ENCODE measurements around the gene GALNT17. TPM values are rescaled to one million over a fixed set of nuclear protein-coding genes. Genes with fewer than 3 reads are reported as not detected.

The GALNT17 gene
- polyA plus RNA-seq, 1 donor (not counting 4 experiments of a cell fraction or from before 2014, with no cell fraction given): not detected

DNA sequence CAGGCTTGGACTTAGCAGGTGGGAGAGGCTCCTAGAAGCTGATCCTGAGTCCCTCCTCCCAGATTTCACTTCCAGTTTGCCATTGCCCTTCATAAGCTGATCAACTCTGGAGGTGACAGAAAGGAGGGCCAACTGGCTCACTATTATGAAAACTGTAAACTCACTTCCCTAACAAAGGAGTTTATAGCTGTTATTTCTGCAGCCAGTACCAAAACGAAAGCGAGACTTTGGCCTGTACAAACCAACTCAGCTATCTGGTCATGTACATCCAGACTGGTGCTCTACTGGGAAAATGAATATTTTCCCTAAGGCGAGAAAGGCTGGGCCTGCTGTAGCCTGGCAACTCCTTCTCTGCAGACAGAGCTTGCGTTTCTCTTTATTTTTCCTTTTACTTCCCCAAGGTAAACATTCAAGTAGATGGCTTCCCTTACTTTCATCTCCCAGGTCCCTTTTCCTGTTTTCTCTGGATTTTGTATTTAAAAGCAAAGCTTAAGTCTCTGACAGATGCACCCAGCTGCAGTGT is 54.7 kb downstream of the GALNT17 start:
- TF ChIP-seq EZH2 (IDR thresholded peaks at IDR 0.05; ENCODE audit: low read length): no peak
- TF ChIP-seq, protein P1, sequence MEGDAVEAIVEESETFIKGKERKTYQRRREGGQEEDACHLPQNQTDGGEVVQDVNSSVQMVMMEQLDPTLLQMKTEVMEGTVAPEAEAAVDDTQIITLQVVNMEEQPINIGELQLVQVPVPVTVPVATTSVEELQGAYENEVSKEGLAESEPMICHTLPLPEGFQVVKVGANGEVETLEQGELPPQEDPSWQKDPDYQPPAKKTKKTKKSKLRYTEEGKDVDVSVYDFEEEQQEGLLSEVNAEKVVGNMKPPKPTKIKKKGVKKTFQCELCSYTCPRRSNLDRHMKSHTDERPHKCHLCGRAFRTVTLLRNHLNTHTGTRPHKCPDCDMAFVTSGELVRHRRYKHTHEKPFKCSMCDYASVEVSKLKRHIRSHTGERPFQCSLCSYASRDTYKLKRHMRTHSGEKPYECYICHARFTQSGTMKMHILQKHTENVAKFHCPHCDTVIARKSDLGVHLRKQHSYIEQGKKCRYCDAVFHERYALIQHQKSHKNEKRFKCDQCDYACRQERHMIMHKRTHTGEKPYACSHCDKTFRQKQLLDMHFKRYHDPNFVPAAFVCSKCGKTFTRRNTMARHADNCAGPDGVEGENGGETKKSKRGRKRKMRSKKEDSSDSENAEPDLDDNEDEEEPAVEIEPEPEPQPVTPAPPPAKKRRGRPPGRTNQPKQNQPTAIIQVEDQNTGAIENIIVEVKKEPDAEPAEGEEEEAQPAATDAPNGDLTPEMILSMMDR (optimal IDR thresholded peaks at IDR 0.05 in 1 of 3, IDR thresholded peaks at IDR 0.05 in 1 of 3, conservative IDR thresholded peaks at IDR 0.05 in 1 of 3; ENCODE audit: extremely low read depth in 1 of 3, insufficient read depth in 2 of 3, low read length in 3 of 3): no peak
- H3K9me3 ChIP-seq (ENCODE audit: control insufficient read depth, low read depth, low read length): peaks cover 2% of the 10 kb centered on the region
- H3K36me3 ChIP-seq (ENCODE audit: control insufficient read depth in 2 of 2, extremely low read depth in 1 of 2, insufficient read depth in 2 of 2, low read length in 2 of 2): no peaks in the 10 kb centered on the region
- H3K9ac ChIP-seq (ENCODE audit: control insufficient read depth, extremely low read depth, insufficient read depth, low read length): no peak overlapping the region
- H3K27ac ChIP-seq (ENCODE audit: control insufficient read depth, insufficient read depth, low read length): no peak overlapping the region
- no peaks in the 10 kb centered on the region for H3K9me1 ChIP-seq (ENCODE audit: control insufficient read depth, extremely low read depth, insufficient read depth, low read length)
- H3K4me1 ChIP-seq (ENCODE audit: control insufficient read depth, extremely low read depth, insufficient read depth, low read length): no peaks in the 10 kb centered on the region
- H3K79me2 ChIP-seq (ENCODE audit: control insufficient read depth, insufficient read depth, low read length): no peaks in the 10 kb centered on the region
- FAIRE-seq (no peak), DNase-seq (ENCODE audit: low read depth, low spot score) (no peak)
- H4K20me1 ChIP-seq (ENCODE audit: control insufficient read depth, extremely low read depth, insufficient read depth, low read length): no peaks in the 10 kb centered on the region
- dilution Hi-C loops (cut with MboI; ENCODE audit: extremely low pct_ligation_motif_present, low sequenced_read_pairs): no loop called here
- no peaks in the 10 kb centered on the region for H3K27me3 ChIP-seq (ENCODE audit: control insufficient read depth, extremely low read depth, insufficient read depth, low read length)
- H2AFZ ChIP-seq (ENCODE audit: control insufficient read depth, low read length): no peak overlapping the region
- no peak overlapping the region for H3K4me2 ChIP-seq (ENCODE audit: control insufficient read depth, extremely low read depth, insufficient read depth, low read depth, low read length)
- no peak overlapping the region for H3K4me3 ChIP-seq (ENCODE audit: control insufficient read depth in 2 of 3, extremely low read depth in 1 of 3, insufficient read depth in 2 of 3, low read depth in 1 of 3, low read length in 3 of 3)

DNA sequence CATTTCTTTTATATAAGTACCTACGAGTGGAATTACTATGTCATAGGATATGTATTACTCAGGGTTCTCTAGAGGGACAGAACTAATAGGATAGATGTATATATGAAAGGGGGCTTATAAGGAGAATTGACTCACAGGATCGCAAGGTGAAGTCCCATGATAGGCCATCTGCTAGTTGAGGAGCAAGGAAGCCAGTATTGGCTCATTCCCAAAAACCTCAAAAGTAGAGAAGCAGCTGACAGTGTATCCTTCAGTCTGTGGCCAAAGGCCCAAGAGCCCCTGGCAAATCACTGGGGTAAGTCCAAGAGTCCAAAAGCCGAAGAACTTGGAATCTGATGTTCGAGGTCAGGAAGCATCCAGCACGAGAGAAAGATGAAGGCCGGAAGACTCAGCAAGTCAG is 59.8 kb downstream of the GALNT17 start:
- Histone ChIP-seq H3K9ac (ENCODE audit: control insufficient read depth, extremely low read depth, insufficient read depth, low read length) (no peak overlapping the region), H3K9me3 (ENCODE audit: control insufficient read depth, low read depth, low read length) (peaks cover 6% of the 10 kb centered on the region), H3K4me2 (ENCODE audit: control insufficient read depth, extremely low read depth, insufficient read depth, low read depth, low read length) (no peak overlapping the region), H3K27ac (ENCODE audit: control insufficient read depth, insufficient read depth, low read length) (no peak overlapping the region), H3K79me2 (ENCODE audit: control insufficient read depth, insufficient read depth, low read length) (no peaks in the 10 kb centered on the region), H4K20me1 (ENCODE audit: control insufficient read depth, extremely low read depth, insufficient read depth, low read length) (no peaks in the 10 kb centered on the region), H3K4me3 (ENCODE audit: control insufficient read depth in 2 of 3, extremely low read depth in 1 of 3, insufficient read depth in 2 of 3, low read depth in 1 of 3, low read length in 3 of 3) (no peak overlapping the region), H3K9me1 (ENCODE audit: control insufficient read depth, extremely low read depth, insufficient read depth, low read length) (no peaks in the 10 kb centered on the region), H2AFZ (ENCODE audit: control insufficient read depth, low read length) (no peak overlapping the region), H3K36me3 (ENCODE audit: control insufficient read depth in 2 of 2, extremely low read depth in 1 of 2, insufficient read depth in 2 of 2, low read length in 2 of 2) (no peaks in the 10 kb centered on the region), H3K27me3 (ENCODE audit: control insufficient read depth, extremely low read depth, insufficient read depth, low read length) (no peaks in the 10 kb centered on the region), H3K4me1 (ENCODE audit: control insufficient read depth, extremely low read depth, insufficient read depth, low read length) (no peaks in the 10 kb centered on the region)
- dilution Hi-C loops (cut with MboI; ENCODE audit: extremely low pct_ligation_motif_present, low sequenced_read_pairs): no loop called here
- DNase-seq (ENCODE audit: low read depth, low spot score): no peak
- TF ChIP-seq, protein P1 (optimal IDR thresholded peaks at IDR 0.05 in 1 of 3, IDR thresholded peaks at IDR 0.05 in 1 of 3, conservative IDR thresholded peaks at IDR 0.05 in 1 of 3; ENCODE audit: extremely low read depth in 1 of 3, insufficient read depth in 2 of 3, low read length in 3 of 3): no peak
- TF ChIP-seq EZH2 (IDR thresholded peaks at IDR 0.05; ENCODE audit: low read length): no peak
- FAIRE-seq: no peak
